ENCODE results near the gene PPIE. TPM values are rescaled to one million over a fixed set of nuclear protein-coding genes. Genes with fewer than 3 reads are reported as not detected.

Gene PPIE
- total RNA-seq, 1 experiment from 2014 or later = 42.5 TPM

DNA sequence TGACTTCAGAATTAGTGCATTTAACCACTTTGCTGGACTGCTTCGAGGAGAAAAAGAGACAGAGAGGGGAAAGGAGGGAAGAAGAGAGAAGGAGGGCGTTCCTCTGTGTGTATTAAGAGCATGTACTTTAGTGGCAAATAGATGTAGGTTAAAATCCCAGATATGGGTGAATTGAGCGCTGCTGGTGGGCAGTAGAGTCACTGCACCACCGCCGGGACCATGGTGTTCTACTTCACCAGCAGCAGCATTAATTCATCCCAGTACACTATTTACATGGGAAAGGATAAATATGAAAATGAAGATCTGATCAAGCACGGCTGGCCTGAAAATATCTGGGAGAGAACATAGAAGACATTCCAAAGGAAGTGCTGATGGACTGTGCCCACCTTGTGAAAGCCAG, 20.9 kb upstream of the PPIE start:
- no peak for DNase-seq (ENCODE audit: low spot score)
- no peaks in the 10 kb centered on the region for H3K36me3 Mint-ChIP-seq
- no peak for ATAC-seq
- H3K4me1 Mint-ChIP-seq = no peaks in the 10 kb centered on the region
- POLR2A ChIA-PET = no interaction called here
- H3K9me3 Mint-ChIP-seq = no peaks in the 10 kb centered on the region
- peaks cover 97% of the 10 kb centered on the region for H3K27me3 Mint-ChIP-seq (ENCODE audit: low read depth)
- no peak overlapping the region for H3K27ac Mint-ChIP-seq
- CTCF ChIA-PET = interaction anchor here (3.7 kb wide), 1 partner anchor 46 kb away, joined by 35 read pairs; the partner anchor contains the start of gene NT5C1A
- TF ChIP-seq, protein P1, sequence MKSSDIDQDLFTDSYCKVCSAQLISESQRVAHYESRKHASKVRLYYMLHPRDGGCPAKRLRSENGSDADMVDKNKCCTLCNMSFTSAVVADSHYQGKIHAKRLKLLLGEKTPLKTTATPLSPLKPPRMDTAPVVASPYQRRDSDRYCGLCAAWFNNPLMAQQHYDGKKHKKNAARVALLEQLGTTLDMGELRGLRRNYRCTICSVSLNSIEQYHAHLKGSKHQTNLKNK (CRISPR knock-in tag; IDR thresholded peaks at IDR 0.05) = no peak
- TF ChIP-seq, protein P2, sequence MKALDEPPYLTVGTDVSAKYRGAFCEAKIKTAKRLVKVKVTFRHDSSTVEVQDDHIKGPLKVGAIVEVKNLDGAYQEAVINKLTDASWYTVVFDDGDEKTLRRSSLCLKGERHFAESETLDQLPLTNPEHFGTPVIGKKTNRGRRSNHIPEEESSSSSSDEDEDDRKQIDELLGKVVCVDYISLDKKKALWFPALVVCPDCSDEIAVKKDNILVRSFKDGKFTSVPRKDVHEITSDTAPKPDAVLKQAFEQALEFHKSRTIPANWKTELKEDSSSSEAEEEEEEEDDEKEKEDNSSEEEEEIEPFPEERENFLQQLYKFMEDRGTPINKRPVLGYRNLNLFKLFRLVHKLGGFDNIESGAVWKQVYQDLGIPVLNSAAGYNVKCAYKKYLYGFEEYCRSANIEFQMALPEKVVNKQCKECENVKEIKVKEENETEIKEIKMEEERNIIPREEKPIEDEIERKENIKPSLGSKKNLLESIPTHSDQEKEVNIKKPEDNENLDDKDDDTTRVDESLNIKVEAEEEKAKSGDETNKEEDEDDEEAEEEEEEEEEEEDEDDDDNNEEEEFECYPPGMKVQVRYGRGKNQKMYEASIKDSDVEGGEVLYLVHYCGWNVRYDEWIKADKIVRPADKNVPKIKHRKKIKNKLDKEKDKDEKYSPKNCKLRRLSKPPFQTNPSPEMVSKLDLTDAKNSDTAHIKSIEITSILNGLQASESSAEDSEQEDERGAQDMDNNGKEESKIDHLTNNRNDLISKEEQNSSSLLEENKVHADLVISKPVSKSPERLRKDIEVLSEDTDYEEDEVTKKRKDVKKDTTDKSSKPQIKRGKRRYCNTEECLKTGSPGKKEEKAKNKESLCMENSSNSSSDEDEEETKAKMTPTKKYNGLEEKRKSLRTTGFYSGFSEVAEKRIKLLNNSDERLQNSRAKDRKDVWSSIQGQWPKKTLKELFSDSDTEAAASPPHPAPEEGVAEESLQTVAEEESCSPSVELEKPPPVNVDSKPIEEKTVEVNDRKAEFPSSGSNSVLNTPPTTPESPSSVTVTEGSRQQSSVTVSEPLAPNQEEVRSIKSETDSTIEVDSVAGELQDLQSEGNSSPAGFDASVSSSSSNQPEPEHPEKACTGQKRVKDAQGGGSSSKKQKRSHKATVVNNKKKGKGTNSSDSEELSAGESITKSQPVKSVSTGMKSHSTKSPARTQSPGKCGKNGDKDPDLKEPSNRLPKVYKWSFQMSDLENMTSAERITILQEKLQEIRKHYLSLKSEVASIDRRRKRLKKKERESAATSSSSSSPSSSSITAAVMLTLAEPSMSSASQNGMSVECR (CRISPR knock-in tag; IDR thresholded peaks at IDR 0.05; ENCODE audit: borderline replicate concordance) = no peak
- TF ChIP-seq ESRRA (CRISPR knock-in tag; IDR thresholded peaks at IDR 0.05; ENCODE audit: borderline replicate concordance) = no peak
- TF ChIP-seq ZNF263 (CRISPR knock-in tag; IDR thresholded peaks at IDR 0.05; ENCODE audit: low read depth) = no peak
- TF ChIP-seq, protein P3, sequence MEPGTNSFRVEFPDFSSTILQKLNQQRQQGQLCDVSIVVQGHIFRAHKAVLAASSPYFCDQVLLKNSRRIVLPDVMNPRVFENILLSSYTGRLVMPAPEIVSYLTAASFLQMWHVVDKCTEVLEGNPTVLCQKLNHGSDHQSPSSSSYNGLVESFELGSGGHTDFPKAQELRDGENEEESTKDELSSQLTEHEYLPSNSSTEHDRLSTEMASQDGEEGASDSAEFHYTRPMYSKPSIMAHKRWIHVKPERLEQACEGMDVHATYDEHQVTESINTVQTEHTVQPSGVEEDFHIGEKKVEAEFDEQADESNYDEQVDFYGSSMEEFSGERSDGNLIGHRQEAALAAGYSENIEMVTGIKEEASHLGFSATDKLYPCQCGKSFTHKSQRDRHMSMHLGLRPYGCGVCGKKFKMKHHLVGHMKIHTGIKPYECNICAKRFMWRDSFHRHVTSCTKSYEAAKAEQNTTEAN (CRISPR knock-in tag; IDR thresholded peaks at IDR 0.05) = no peak
- no peak for TF ChIP-seq ELF4 (CRISPR knock-in tag; IDR thresholded peaks at IDR 0.05; ENCODE audit: low read depth)
- H3K4me3 Mint-ChIP-seq = no peak overlapping the region

DNA sequence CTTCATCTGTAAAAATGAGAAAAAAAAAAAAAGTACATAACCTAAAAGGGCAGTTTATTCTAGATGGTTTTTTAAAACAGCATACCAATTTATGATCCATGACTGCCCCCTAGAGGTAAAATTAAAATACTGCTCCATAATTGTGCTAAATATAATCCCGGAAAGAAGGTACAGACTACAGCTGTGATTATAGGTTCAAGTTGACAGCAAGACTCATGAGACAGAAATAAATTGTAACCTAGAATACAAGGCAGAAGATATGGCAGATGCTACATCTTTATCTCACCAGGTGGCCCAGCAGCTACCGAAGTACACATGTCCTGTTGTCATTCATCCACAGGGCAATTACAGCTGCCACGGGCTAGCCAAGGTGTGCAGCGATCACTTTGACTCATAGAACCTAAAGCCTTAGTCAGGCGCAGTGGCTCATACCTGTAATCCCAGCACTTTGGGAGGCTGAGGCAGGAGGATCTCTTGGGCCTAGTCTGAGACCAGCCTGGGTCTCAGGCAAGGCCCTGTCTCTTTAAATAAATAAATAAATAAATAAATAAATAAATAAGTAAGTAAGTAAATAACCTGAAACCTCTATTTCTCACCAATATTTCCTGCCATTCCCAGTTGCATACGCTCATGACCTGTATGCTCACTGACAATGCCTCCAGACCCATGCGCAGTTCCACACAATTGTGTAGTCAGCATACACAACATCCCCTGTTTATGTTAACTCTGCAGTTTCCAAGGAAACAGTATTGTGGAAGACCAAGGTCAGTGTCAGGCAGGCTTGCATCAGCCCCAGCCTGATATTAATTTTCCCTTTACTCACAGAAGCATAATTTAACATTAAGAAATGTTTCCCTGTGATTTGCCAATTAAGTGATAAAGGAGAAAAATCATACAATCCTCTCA, 18.3 kb upstream of the PPIE start:
- POLR2A ChIA-PET = interaction anchor here (0.5 kb wide), 1 partner anchor 114 kb away, joined by 7 read pairs; no protein-coding TSS in a partner anchor
- TF ChIP-seq, protein P4, sequence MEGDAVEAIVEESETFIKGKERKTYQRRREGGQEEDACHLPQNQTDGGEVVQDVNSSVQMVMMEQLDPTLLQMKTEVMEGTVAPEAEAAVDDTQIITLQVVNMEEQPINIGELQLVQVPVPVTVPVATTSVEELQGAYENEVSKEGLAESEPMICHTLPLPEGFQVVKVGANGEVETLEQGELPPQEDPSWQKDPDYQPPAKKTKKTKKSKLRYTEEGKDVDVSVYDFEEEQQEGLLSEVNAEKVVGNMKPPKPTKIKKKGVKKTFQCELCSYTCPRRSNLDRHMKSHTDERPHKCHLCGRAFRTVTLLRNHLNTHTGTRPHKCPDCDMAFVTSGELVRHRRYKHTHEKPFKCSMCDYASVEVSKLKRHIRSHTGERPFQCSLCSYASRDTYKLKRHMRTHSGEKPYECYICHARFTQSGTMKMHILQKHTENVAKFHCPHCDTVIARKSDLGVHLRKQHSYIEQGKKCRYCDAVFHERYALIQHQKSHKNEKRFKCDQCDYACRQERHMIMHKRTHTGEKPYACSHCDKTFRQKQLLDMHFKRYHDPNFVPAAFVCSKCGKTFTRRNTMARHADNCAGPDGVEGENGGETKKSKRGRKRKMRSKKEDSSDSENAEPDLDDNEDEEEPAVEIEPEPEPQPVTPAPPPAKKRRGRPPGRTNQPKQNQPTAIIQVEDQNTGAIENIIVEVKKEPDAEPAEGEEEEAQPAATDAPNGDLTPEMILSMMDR (IDR thresholded peaks at IDR 0.05) = peak; percentile 51; the same call in 1 of the 2 replicates
- TF ChIP-seq MXD4 (CRISPR knock-in tag; IDR thresholded peaks at IDR 0.05; ENCODE audit: borderline replicate concordance) = no peak
- ATAC-seq (no peak; the same call in 1 of the 2 replicates), DNase-seq (ENCODE audit: low spot score) (no peak)
- Mint-ChIP-seq H3K9me3 (no peaks in the 10 kb centered on the region), H3K4me1 (no peaks in the 10 kb centered on the region), H3K27me3 (ENCODE audit: low read depth) (peaks cover 94% of the 10 kb centered on the region), H3K36me3 (no peaks in the 10 kb centered on the region), H3K27ac (no peak overlapping the region), H3K4me3 (no peak overlapping the region)
- CTCF ChIA-PET = interaction anchor here (0.6 to 3.7 kb wide), 26 partner anchors 8 to 537 kb away, joined by 3 to 35 read pairs (median 4); partner anchors contain the start of genes NT5C1A and PPIE

DNA sequence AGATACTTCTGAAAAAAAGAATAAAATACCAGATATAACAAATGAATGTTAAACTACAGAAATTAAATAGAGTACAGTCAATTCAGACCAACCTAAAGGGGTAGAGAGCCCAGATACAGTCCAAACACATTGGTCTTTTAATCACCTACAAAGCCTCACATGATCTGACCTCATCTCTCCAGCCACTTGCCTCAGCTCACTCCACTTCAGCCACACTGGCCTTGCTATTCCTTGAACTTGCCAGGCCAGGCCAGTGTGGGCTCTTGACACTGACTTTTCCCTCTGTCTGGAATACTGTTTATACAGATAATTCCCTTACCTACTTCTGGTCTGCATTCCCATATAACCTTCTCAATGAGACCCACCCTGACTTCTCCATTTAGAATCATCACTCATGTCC, 17.0 kb upstream of the PPIE start:
- POLR2A ChIA-PET = no interaction called here
- Mint-ChIP-seq H3K4me3 (no peak overlapping the region), H3K36me3 (no peaks in the 10 kb centered on the region), H3K27me3 (ENCODE audit: low read depth) (peaks cover 94% of the 10 kb centered on the region), H3K4me1 (no peaks in the 10 kb centered on the region), H3K27ac (no peak overlapping the region), H3K9me3 (no peaks in the 10 kb centered on the region)
- DNase-seq (ENCODE audit: low spot score) (no peak), ATAC-seq (no peak)
- CTCF ChIA-PET = interaction anchor here (1.7 kb wide), 1 partner anchor 116 kb away, joined by 5 read pairs; no protein-coding TSS in a partner anchor
- TF ChIP-seq ZNF138 (CRISPR knock-in tag; conservative IDR thresholded peaks at IDR 0.05) = no peak
- TF ChIP-seq, protein P5, sequence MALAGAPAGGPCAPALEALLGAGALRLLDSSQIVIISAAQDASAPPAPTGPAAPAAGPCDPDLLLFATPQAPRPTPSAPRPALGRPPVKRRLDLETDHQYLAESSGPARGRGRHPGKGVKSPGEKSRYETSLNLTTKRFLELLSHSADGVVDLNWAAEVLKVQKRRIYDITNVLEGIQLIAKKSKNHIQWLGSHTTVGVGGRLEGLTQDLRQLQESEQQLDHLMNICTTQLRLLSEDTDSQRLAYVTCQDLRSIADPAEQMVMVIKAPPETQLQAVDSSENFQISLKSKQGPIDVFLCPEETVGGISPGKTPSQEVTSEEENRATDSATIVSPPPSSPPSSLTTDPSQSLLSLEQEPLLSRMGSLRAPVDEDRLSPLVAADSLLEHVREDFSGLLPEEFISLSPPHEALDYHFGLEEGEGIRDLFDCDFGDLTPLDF (CRISPR knock-in tag; IDR thresholded peaks at IDR 0.05) = no peak
- no peak for TF ChIP-seq ZNF671 (CRISPR knock-in tag; IDR thresholded peaks at IDR 0.05)
- no peak for TF ChIP-seq NFATC4 (CRISPR knock-in tag; IDR thresholded peaks at IDR 0.05)
- TF ChIP-seq, protein P2 (CRISPR knock-in tag; IDR thresholded peaks at IDR 0.05; ENCODE audit: borderline replicate concordance) = no peak
- TF ChIP-seq FOXJ3 (CRISPR knock-in tag; IDR thresholded peaks at IDR 0.05; ENCODE audit: borderline replicate concordance) = no peak
- TF ChIP-seq FOXK1 (CRISPR knock-in tag; IDR thresholded peaks at IDR 0.05) = no peak
